Measurements from ENCODE around the gene NDUFV1.
A peak's percentile ranks its signal among the peaks of the same experiment; 100 is the strongest.

- TF ChIP-seq CTCF (IDR thresholded peaks at IDR 0.05 in 4 of 5, conservative IDR thresholded peaks at IDR 0.05 in 1 of 5) (peak; percentile 71 to 88 (median 76)), POLR2A (IDR thresholded peaks at IDR 0.05) (no peak)
Measured at GRCh38 chr11:67572747-67573419, 33.9 kb upstream of the NDUFV1 start.
